ENCODE measurements around the gene UQCRC2. TPM values are rescaled to one million over a fixed set of nuclear protein-coding genes. Genes with fewer than 3 reads are reported as not detected.
"Not testable (repeated sequence)": the region's sequence is repeated elsewhere in the genome, so short reads cannot be mapped to it uniquely, and the experiment has no call there.

The UQCRC2 gene
- total RNA-seq: 175 and 183 TPM in 2 replicates
- long read RNA-seq, transcript UQCRC2-201 (14 exons, 2,615 nt): major isoform, 582 of 637 reads
- long read RNA-seq, partial matches to known transcripts: 26 of 637 reads
- long read RNA-seq, other reads (novel, unspliced or antisense): 27 of 637 reads

GRCh38 chr16:21952793-21953540 is at the start of gene UQCRC2:
TSS of gene UQCRC2 (plus strand) at chr16:21953361. CDS start at chr16:21953424, 63 bp downstream.
- TF ChIP-seq CTCF (conservative IDR thresholded peaks at IDR 0.05): no peak
- DNase-seq (ENCODE audit: low read depth, low spot score): peak; percentile 72
- H3K27ac Mint-ChIP-seq (ENCODE audit: unreplicated experiment): peak within 1 kb of the TSS; percentile 100
- H3K27me3 Mint-ChIP-seq (ENCODE audit: low read depth): no peaks in the 10 kb centered on the region
- peak within 1 kb of the TSS; percentile 99 for H3K4me3 Mint-ChIP-seq
- H3K4me1 Mint-ChIP-seq: peaks cover 25% of the 10 kb centered on the region
- no peaks in the 10 kb centered on the region for H3K9me3 Mint-ChIP-seq
- peaks cover 3% of the 10 kb centered on the region for H3K36me3 Mint-ChIP-seq (ENCODE audit: low read depth)

- H3K27ac Mint-ChIP-seq (ENCODE audit: unreplicated experiment); H3K4me3 Mint-ChIP-seq; H3K9me3 Mint-ChIP-seq; DNase-seq (ENCODE audit: low read depth, low spot score); H3K36me3 Mint-ChIP-seq (ENCODE audit: low read depth); H3K4me1 Mint-ChIP-seq: not testable (repeated sequence)
- peaks cover 41% of the 10 kb centered on the region for H3K27me3 Mint-ChIP-seq (ENCODE audit: low read depth)
Measured at GRCh38 chr16:21932650-21933049, 20.5 kb upstream of the UQCRC2 start.

GRCh38 chr16:21933316-21933715 is 19.8 kb upstream of the UQCRC2 start:
- H3K9me3 Mint-ChIP-seq; H3K36me3 Mint-ChIP-seq (ENCODE audit: low read depth); DNase-seq (ENCODE audit: low read depth, low spot score); H3K4me1 Mint-ChIP-seq; H3K4me3 Mint-ChIP-seq; H3K27ac Mint-ChIP-seq (ENCODE audit: unreplicated experiment): not testable (repeated sequence)
- peaks cover 46% of the 10 kb centered on the region for H3K27me3 Mint-ChIP-seq (ENCODE audit: low read depth)

GRCh38 chr16:21933790-21934189 is 19.4 kb upstream of the UQCRC2 start:
- H3K4me3 Mint-ChIP-seq; H3K36me3 Mint-ChIP-seq (ENCODE audit: low read depth); H3K4me1 Mint-ChIP-seq; H3K27ac Mint-ChIP-seq (ENCODE audit: unreplicated experiment); H3K9me3 Mint-ChIP-seq; DNase-seq (ENCODE audit: low read depth, low spot score): not testable (repeated sequence)
- peaks cover 51% of the 10 kb centered on the region for H3K27me3 Mint-ChIP-seq (ENCODE audit: low read depth)

GRCh38 chr16:21936216-21936615 is 16.9 kb upstream of the UQCRC2 start:
- not testable (repeated sequence) for H3K27ac Mint-ChIP-seq (ENCODE audit: unreplicated experiment); H3K4me1 Mint-ChIP-seq; DNase-seq (ENCODE audit: low read depth, low spot score); H3K9me3 Mint-ChIP-seq; H3K36me3 Mint-ChIP-seq (ENCODE audit: low read depth); H3K4me3 Mint-ChIP-seq
- peaks cover 72% of the 10 kb centered on the region for H3K27me3 Mint-ChIP-seq (ENCODE audit: low read depth)

GRCh38 chr16:21937336-21937829 is 15.8 kb upstream of the UQCRC2 start:
- H3K27ac Mint-ChIP-seq (ENCODE audit: unreplicated experiment): no peak overlapping the region
- H3K4me1 Mint-ChIP-seq: peaks cover 10% of the 10 kb centered on the region
- no peaks in the 10 kb centered on the region for H3K36me3 Mint-ChIP-seq (ENCODE audit: low read depth)
- DNase-seq (ENCODE audit: low read depth, low spot score): no peak
- H3K4me3 Mint-ChIP-seq: no peak overlapping the region
- H3K9me3 Mint-ChIP-seq: no peaks in the 10 kb centered on the region
- peaks cover 75% of the 10 kb centered on the region for H3K27me3 Mint-ChIP-seq (ENCODE audit: low read depth)
- no peak for TF ChIP-seq CTCF (conservative IDR thresholded peaks at IDR 0.05)

- no peak for DNase-seq (ENCODE audit: low read depth, low spot score)
- Mint-ChIP-seq H3K27me3 (ENCODE audit: low read depth) (peaks cover 69% of the 10 kb centered on the region), H3K4me3 (no peak overlapping the region)
Measured at GRCh38 chr16:21940570-21940969, 12.6 kb upstream of the UQCRC2 start.

More at GRCh38 chr16:21940570-21940969, 12.6 kb upstream of the UQCRC2 start:
- Mint-ChIP-seq H3K36me3 (ENCODE audit: low read depth) (no peaks in the 10 kb centered on the region), H3K27ac (ENCODE audit: unreplicated experiment) (no peak overlapping the region), H3K9me3 (no peaks in the 10 kb centered on the region), H3K4me1 (peaks cover 4% of the 10 kb centered on the region)
- TF ChIP-seq CTCF (conservative IDR thresholded peaks at IDR 0.05): no peak

All from neural crest cell (in vitro differentiated cells).